ENCODE data around the gene GTF2F1. TPM values are rescaled to one million over a fixed set of nuclear protein-coding genes. Genes with fewer than 3 reads are reported as not detected.

Gene GTF2F1
- total RNA-seq, 1 experiment from 2014 or later, result 67.2 TPM

GRCh38 chr19:6381030-6381750 lies 11.8 kb downstream of the GTF2F1 start:
- no peaks in the 10 kb centered on the region for H3K27me3 ChIP-seq (ENCODE audit: insufficient read depth, low read length)
- no peak overlapping the region for H3T11ph ChIP-seq (ENCODE audit: low read length)
- no peak overlapping the region for H3K56ac ChIP-seq (ENCODE audit: insufficient read length, low read depth, low read length)
- H3K4me1 ChIP-seq (ENCODE audit: insufficient read depth, low read length), result no peaks in the 10 kb centered on the region
- no peak overlapping the region for H3K27ac ChIP-seq (ENCODE audit: insufficient read length, low read depth, low read length)
- H3K23ac ChIP-seq (ENCODE audit: insufficient read length, low read depth, low read length), result no peak overlapping the region
- H2BK120ac ChIP-seq (ENCODE audit: low read depth, low read length, poor library complexity, severe bottlenecking), result no peak overlapping the region
- no peak overlapping the region for H2BK5ac ChIP-seq (ENCODE audit: insufficient read length, low read length)
- no peaks in the 10 kb centered on the region for H3K79me1 ChIP-seq (ENCODE audit: insufficient read depth, low read depth, low read length, poor library complexity, severe bottlenecking)
- no peak overlapping the region for H4K8ac ChIP-seq (replicated peaks; ENCODE audit: insufficient read length, low read depth, low read length)
- no peak overlapping the region for H2BK12ac ChIP-seq (ENCODE audit: insufficient read length, low read depth, low read length)
- H3K23me2 ChIP-seq (ENCODE audit: insufficient read length, low read depth, low read length, poor library complexity, severe bottlenecking), result no peaks in the 10 kb centered on the region
- H3K18ac ChIP-seq (ENCODE audit: insufficient read length, low read depth, low read length), result no peak overlapping the region
- peaks cover 49 to 71% (median 64%) of the 10 kb centered on the region in 3 experiments for H3K36me3 Mint-ChIP-seq (ENCODE audit: insufficient read depth in 1 of 3, low read depth in 3 of 3)
- no peak overlapping the region for H2BK20ac ChIP-seq (ENCODE audit: low read depth, low read length, poor library complexity, severe bottlenecking)
- no peaks in the 10 kb centered on the region for H3K79me2 ChIP-seq (ENCODE audit: insufficient read depth, low read length)
- H3K9ac ChIP-seq (ENCODE audit: extremely low read depth, insufficient read length, low read length), result no peak overlapping the region
- WGBS (ENCODE audit: extremely low coverage, insufficient read length, low lambda C conversion rate), result no CpG with 5 or more reads among the region's 40 CpGs
- H3K4me1 Mint-ChIP-seq, result peaks cover 4 to 10% of the 10 kb centered on the region in 2 experiments; a peak in 2 of 4 replicates
- H4K5ac ChIP-seq (ENCODE audit: insufficient read length, low read depth, low read length), result no peak overlapping the region
- H3K9me3 Mint-ChIP-seq, result peaks cover 4% of the 10 kb centered on the region in 2 experiments; a peak in 4 of 5 replicates
- no peak for TF ChIP-seq CTCF (conservative IDR thresholded peaks at IDR 0.05)
- H3K4ac ChIP-seq (ENCODE audit: low read depth, low read length), result no peak overlapping the region
- H2BK15ac ChIP-seq (ENCODE audit: low read depth, low read length), result no peak overlapping the region
- H2AFZ ChIP-seq (ENCODE audit: low read length), result no peak overlapping the region
- no peak overlapping the region for H3K4me3 Mint-ChIP-seq
- no peak overlapping the region for H4K91ac ChIP-seq (ENCODE audit: insufficient read length, low read depth, low read length)
- no peaks in the 10 kb centered on the region for H3K9me3 ChIP-seq (ENCODE audit: control insufficient read depth, low read depth, low read length)
- H3K27ac Mint-ChIP-seq, result no peak overlapping the region
- H4K20me1 ChIP-seq (ENCODE audit: control insufficient read depth, insufficient read depth, insufficient read length), result no peaks in the 10 kb centered on the region
- no peak overlapping the region for H3K4me2 ChIP-seq (ENCODE audit: insufficient read depth, insufficient read length, low read length)
- H2AK5ac ChIP-seq (ENCODE audit: insufficient read length, low read length), result no peak overlapping the region
- H3K14ac ChIP-seq (ENCODE audit: insufficient read depth, low read length), result no peak overlapping the region
- no peaks in the 10 kb centered on the region for H3K27me3 Mint-ChIP-seq (ENCODE audit: low read depth)
- DNase-seq, result no peak
